ENCODE results near the gene SEC14L1. TPM values are rescaled to one million over a fixed set of nuclear protein-coding genes. Genes with fewer than 3 reads are reported as not detected.

The SEC14L1 gene
- total and polyA plus RNA-seq, 2 of the 8 experiments (the other 6 are each of a cell fraction or from before 2014, with no cell fraction given), result 27.2 to 74.4 TPM

- Histone ChIP-seq H3K56ac (replicated peaks; ENCODE audit: insufficient read length, low read depth, low read length) (no peak overlapping the region), H3K4me1 (replicated peaks in 1 of 4; ENCODE audit: control insufficient read depth in 3 of 4, insufficient read depth in 4 of 4, low read length in 3 of 4) (no peaks in the 10 kb centered on the region), H3K14ac (ENCODE audit: insufficient read length) (no peak overlapping the region), H3K23me2 (ENCODE audit: low read depth, low read length) (no peaks in the 10 kb centered on the region; the same call in 1 of the 2 replicates), H2BK20ac (ENCODE audit: low read length) (no peak overlapping the region), H2BK12ac (ENCODE audit: low read depth, low read length) (no peak overlapping the region), H3K27me3 (replicated peaks in 1 of 4; ENCODE audit: control insufficient read depth in 3 of 4, extremely low read depth in 1 of 4, insufficient read depth in 3 of 4, low read length in 3 of 4) (no peaks in the 10 kb centered on the region), H4K8ac (ENCODE audit: extremely low read depth, insufficient read depth, low read length) (no peak overlapping the region), H3K4me2 (ENCODE audit: insufficient read depth in 1 of 2, low read depth in 2 of 2, low read length in 2 of 2) (no peak overlapping the region), H3K27ac (ENCODE audit: low read depth, low read length) (no peak overlapping the region), H2AFZ (ENCODE audit: low read length) (no peak overlapping the region), H2AK5ac (ENCODE audit: low read depth, low read length) (no peak overlapping the region), H3K79me1 (ENCODE audit: low read depth, low read length) (no peaks in the 10 kb centered on the region), H3K9ac (replicated peaks in 1 of 4; ENCODE audit: extremely low read depth in 1 of 4, low read depth in 3 of 4, low read length in 3 of 4) (no peak overlapping the region), H3K9me3 (ENCODE audit: insufficient read depth in 2 of 2, low read depth in 1 of 2, low read length in 1 of 2) (no peaks in the 10 kb centered on the region), H4K5ac (ENCODE audit: insufficient read length, low read depth, low read length) (no peak overlapping the region), H3K23ac (ENCODE audit: insufficient read length) (no peak overlapping the region), H2BK120ac (replicated peaks; ENCODE audit: low read depth, low read length) (no peak overlapping the region), H3K36me3 (ENCODE audit: control insufficient read depth in 2 of 4, insufficient read depth in 4 of 4, low read length in 3 of 4) (no peaks in the 10 kb centered on the region), H3K4ac (replicated peaks; ENCODE audit: insufficient read length, low read depth, low read length) (no peak overlapping the region), H4K91ac (replicated peaks; ENCODE audit: insufficient read length, low read length) (no peak overlapping the region), H3K79me2 (ENCODE audit: control insufficient read depth in 1 of 2, insufficient read depth in 2 of 2, low read length in 2 of 2) (no peaks in the 10 kb centered on the region), H2BK5ac (ENCODE audit: low read depth, low read length) (no peak overlapping the region), H3K4me3 (ENCODE audit: extremely low read depth in 1 of 4, insufficient read depth in 2 of 4, low read depth in 3 of 4, low read length in 4 of 4) (no peak overlapping the region), H2BK15ac (ENCODE audit: low read length) (no peak overlapping the region), H3K18ac (ENCODE audit: extremely low read depth, low read length) (no peak overlapping the region), H4K20me1 (replicated peaks in 1 of 2; ENCODE audit: control insufficient read depth in 1 of 2, insufficient read depth in 2 of 2, low read length in 2 of 2) (no peaks in the 10 kb centered on the region)
- DNase-seq (ENCODE audit: low read depth in 1 of 2, low spot score in 2 of 2) (no peak), FAIRE-seq (no peak)
- ChIA-PET POLR2A (ENCODE audit: partially characterized antibody) (interaction anchor here (1.0 kb wide), 1 partner anchor 9 kb away, joined by 5 read pairs; no protein-coding TSS in a partner anchor), CTCF (ENCODE audit: partially characterized antibody) (interaction anchor here (0.6 to 1.1 kb wide), 3 partner anchors 17 to 1524 kb away, joined by 3 to 4 read pairs (median 3); no protein-coding TSS in a partner anchor)
- 90% methylated on average over 11 of the region's 11 CpGs; no CpG with 5 or more reads in 1 of the 2 experiments for WGBS, 2 experiments (ENCODE audit: extremely low coverage in 1 of 2, insufficient coverage in 1 of 2, insufficient read length in 1 of 2, insufficient replicate concordance in 2 of 2, low coverage in 1 of 2, low lambda C conversion rate in 2 of 2, missing lambda C conversion rate in 1 of 2)
- TF ChIP-seq TAF1 (IDR thresholded peaks at IDR 0.05; ENCODE audit: low read depth, low read length) (no peak), RAD21 (IDR thresholded peaks at IDR 0.05 in 1 of 2, conservative IDR thresholded peaks at IDR 0.05 in 1 of 2; ENCODE audit: low read depth in 2 of 2, low read length in 2 of 2) (no peak), KDM5A (IDR thresholded peaks at IDR 0.05; ENCODE audit: low read length) (no peak), CTBP2 (IDR thresholded peaks at IDR 0.05; ENCODE audit: borderline replicate concordance, insufficient read depth, insufficient read length, low read length) (no peak), POLR2A (IDR thresholded peaks at IDR 0.05; ENCODE audit: control extremely low read depth in 1 of 2, low read depth in 2 of 2, low read length in 2 of 2) (no peak), HDAC2 (IDR thresholded peaks at IDR 0.05; ENCODE audit: borderline replicate concordance in 1 of 2, low read depth in 2 of 2, low read length in 2 of 2) (no peak), PHF8 (conservative IDR thresholded peaks at IDR 0.05; ENCODE audit: low read depth, low read length) (no peak), RBBP5 (IDR thresholded peaks at IDR 0.05; ENCODE audit: borderline replicate concordance, low read depth, low read length) (no peak), HDAC6 (IDR thresholded peaks at IDR 0.05; ENCODE audit: low read depth, low read length) (no peak), SP4 (IDR thresholded peaks at IDR 0.05; ENCODE audit: low read length) (no peak), TAF7 (optimal IDR thresholded peaks at IDR 0.05; ENCODE audit: borderline replicate concordance, low read depth, low read length) (no peak)
Measured at GRCh38 chr17:77231076-77231871, 90.5 kb downstream of the SEC14L1 start.
